KOPT-K1 (cell line): ENCODE measurements around the gene LPP.

Source experiments
- H3K27ac ChIP-seq: fragments of 200-600 bp; sonication (generic); 2 replicates; pipeline ENCODE4 v1.5.1; 2016; ENCODE audit warnings: antibody characterized with exemption, mild to moderate bottlenecking, low read depth, low read length; ENCODE audit not compliant: poor library complexity, severe bottlenecking
- H3K36me3 ChIP-seq: fragments of 200-600 bp; sonication (generic); 2 replicates; pipeline ENCODE4 v1.5.1; 2017; ENCODE audit warnings: antibody characterized with exemption, mild to moderate bottlenecking, low read length, moderate library complexity; ENCODE audit not compliant: insufficient read depth
- H3K9me3 ChIP-seq: fragments of 200-600 bp; sonication (generic); 2 replicates; pipeline ENCODE4 v1.5.1; 2017; ENCODE audit warnings: antibody characterized with exemption, low read length, mild to moderate bottlenecking; ENCODE audit not compliant: insufficient read depth, poor library complexity, severe bottlenecking

LPP gene

DNA sequence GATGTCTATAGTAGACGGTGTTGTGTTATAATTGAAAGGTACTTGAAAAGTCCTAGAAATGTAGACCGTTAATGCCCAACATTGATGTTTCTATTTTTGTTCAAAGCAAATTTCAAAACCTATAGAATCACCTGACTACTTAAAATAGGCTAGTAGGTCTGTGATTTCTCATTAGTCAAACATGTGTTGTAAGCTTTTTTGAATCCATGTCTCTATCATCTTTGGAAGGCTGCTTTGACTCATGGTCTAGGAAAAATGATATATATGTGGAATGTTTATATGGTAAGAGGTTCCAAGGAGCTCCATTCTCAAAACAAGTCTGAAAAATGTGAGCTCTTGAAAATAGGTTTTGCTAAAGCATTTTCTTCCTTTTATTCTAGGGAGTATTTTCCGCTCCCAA is 375.3 kb downstream of the LPP start:
- no peak overlapping the region for H3K27ac ChIP-seq
- no peaks in the 10 kb centered on the region for H3K9me3 ChIP-seq
- no peaks in the 10 kb centered on the region for H3K36me3 ChIP-seq

DNA sequence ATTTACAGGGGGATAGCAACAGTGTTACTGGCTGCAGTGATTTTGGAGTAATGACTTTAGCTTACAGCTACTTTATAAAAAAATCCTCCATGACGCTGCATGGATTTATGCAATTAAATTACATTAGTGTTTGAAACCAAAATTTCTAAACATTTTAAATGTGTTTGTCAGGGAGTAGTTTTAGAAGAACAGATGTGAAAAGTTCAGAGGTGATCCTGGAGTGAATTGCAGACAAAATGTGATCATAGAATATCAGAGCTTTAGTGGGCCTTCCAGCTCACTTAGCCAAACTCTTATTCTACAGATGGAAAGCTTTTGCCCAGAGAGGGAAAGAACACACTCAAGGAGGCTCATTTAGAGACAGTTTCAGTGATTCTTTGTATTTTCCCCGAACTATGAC is 376.3 kb downstream of the LPP start:
- Histone ChIP-seq H3K9me3 (no peaks in the 10 kb centered on the region), H3K27ac (no peak overlapping the region), H3K36me3 (no peaks in the 10 kb centered on the region)

DNA sequence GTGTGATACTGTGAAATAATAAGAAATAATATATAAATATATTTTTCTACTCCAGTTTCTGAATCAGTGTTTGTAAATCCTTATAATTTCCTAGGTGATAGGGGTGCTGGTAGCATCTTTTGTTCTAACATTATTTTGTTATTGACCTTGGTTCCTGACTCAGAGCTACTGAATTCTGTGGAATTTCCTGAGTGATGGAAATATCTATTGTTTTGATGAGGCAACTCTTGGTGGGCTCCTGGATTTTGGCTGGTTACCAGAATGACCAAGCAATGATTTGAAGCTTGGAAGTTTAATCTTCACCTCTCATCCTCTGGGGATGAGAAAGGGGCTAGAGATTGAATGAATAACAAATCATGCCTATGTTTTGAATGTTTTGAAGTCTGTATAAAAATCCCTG is 377.3 kb downstream of the LPP start:
- Histone ChIP-seq H3K9me3 (no peaks in the 10 kb centered on the region), H3K27ac (no peak overlapping the region), H3K36me3 (no peaks in the 10 kb centered on the region)

GRCh38 chr3:188533172-188533571 is 379.2 kb downstream of the LPP start:
- Histone ChIP-seq H3K9me3 (no peaks in the 10 kb centered on the region), H3K36me3 (no peaks in the 10 kb centered on the region), H3K27ac (no peak overlapping the region)

GRCh38 chr3:188533612-188534357 is 379.8 kb downstream of the LPP start:
- H3K27ac ChIP-seq = no peak overlapping the region
- no peaks in the 10 kb centered on the region for H3K9me3 ChIP-seq
- no peaks in the 10 kb centered on the region for H3K36me3 ChIP-seq

DNA sequence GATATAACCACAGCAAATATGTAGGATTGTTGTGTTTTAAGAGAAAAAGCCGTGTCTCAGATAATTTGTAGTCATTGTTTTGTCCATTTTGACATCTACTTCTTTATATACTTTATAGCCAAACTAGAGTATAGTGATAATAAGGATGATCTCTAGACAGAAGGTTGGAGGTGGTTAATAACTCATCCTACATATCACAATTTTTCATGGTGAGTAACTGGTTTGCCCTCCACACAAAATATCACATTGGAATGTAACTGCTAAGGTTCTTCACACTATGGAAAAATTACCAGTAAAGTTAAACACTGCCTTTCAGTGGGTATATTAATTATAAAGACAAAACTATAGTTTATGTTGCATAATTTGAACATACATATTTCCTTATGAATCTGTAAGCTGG is 380.7 kb downstream of the LPP start:
- H3K9me3 ChIP-seq = no peaks in the 10 kb centered on the region
- H3K27ac ChIP-seq = no peak overlapping the region

DNA sequence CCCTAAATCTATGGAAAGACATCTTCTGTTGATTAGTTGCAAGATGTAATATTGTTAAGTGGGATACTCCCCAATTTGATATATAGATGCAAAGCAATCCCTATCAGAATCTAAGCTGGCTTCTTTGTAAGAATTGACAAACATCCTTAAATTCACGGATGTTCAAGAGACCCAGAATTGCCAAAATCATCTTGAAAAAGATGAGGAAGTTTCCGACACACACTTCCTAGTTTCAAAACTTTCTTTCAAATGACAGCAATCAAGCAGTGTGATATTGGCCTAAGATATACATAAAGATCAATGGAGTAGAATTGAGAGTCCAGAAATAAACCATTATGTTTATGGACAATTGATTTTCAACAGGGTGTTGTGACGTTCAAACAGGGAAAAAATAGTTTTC is 383.6 kb downstream of the LPP start:
- Histone ChIP-seq H3K36me3 (no peaks in the 10 kb centered on the region), H3K27ac (no peak overlapping the region), H3K9me3 (no peaks in the 10 kb centered on the region)

More for the DNA sequence above, 380.7 kb downstream of the LPP start:
- no peaks in the 10 kb centered on the region for H3K36me3 ChIP-seq

GRCh38 chr3:188539037-188539436 is 385.1 kb downstream of the LPP start:
- Histone ChIP-seq H3K36me3 (no peaks in the 10 kb centered on the region), H3K9me3 (no peaks in the 10 kb centered on the region), H3K27ac (no peak overlapping the region)

GRCh38 chr3:188539631-188540194 is 385.8 kb downstream of the LPP start:
- H3K36me3 ChIP-seq = no peaks in the 10 kb centered on the region
- no peak overlapping the region for H3K27ac ChIP-seq
- no peaks in the 10 kb centered on the region for H3K9me3 ChIP-seq

- no peak overlapping the region for H3K27ac ChIP-seq
Observed at GRCh38 chr3:188542196-188542595, 388.2 kb downstream of the LPP start.

GRCh38 chr3:188544012-188544411 is 390.1 kb downstream of the LPP start:
- no peaks in the 10 kb centered on the region for H3K36me3 ChIP-seq
- H3K27ac ChIP-seq = no peak overlapping the region
- H3K9me3 ChIP-seq = no peaks in the 10 kb centered on the region

More at GRCh38 chr3:188542196-188542595, 388.2 kb downstream of the LPP start:
- Histone ChIP-seq H3K36me3 (no peaks in the 10 kb centered on the region), H3K9me3 (no peaks in the 10 kb centered on the region)

GRCh38 chr3:188546835-188547670 is 393.1 kb downstream of the LPP start:
- no peak overlapping the region for H3K27ac ChIP-seq

DNA sequence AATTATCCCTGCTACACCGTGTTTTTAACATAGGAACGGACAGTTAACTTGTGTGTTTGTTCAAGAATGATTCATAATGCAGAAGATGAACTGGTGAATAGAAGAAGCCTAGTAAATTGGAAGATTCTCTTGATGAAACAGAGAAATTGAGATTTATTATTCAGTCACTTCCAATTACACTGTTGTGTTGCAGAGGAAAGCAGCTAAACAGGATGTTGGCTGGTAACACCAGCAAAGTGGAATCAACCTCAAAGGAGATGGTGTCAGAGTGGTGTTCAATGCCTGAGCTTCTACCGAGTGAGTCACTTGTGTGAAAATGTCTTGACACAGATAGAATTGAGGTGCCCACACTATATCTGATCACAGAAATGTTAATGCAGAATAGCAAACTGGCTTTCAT is 399.6 kb downstream of the LPP start:
- Histone ChIP-seq H3K27ac (no peak overlapping the region), H3K36me3 (no peaks in the 10 kb centered on the region), H3K9me3 (no peaks in the 10 kb centered on the region)

More at GRCh38 chr3:188546835-188547670, 393.1 kb downstream of the LPP start:
- H3K9me3 ChIP-seq = no peaks in the 10 kb centered on the region
- H3K36me3 ChIP-seq = no peaks in the 10 kb centered on the region

DNA sequence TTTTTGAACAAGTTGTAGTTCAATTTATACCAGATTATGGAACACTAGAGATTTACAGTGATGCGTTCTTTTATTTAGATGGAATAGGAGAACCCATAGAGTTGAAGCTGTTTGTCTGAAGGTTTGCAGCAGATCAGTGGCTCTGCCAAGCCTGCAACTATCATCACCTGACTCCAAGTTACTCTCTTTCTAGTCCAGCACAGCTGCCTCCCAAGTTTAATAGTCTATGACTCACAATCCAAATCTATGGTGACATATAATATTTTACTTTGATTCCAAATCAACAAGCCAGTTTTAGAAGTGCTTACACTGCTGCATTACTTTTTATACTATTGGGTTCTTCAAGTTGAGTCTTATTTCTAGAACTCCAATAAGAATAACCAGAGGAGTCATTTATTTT is 400.4 kb downstream of the LPP start:
- H3K27ac ChIP-seq = no peak overlapping the region
- no peaks in the 10 kb centered on the region for H3K36me3 ChIP-seq
- no peaks in the 10 kb centered on the region for H3K9me3 ChIP-seq

- H3K36me3 ChIP-seq = no peaks in the 10 kb centered on the region
- no peaks in the 10 kb centered on the region for H3K9me3 ChIP-seq
- H3K27ac ChIP-seq = no peak overlapping the region
Observed at GRCh38 chr3:188557235-188557634, 403.3 kb downstream of the LPP start.
